ENCODE data around the gene TMTC1. TPM values are rescaled to one million over a fixed set of nuclear protein-coding genes. Genes with fewer than 3 reads are reported as not detected.

Gene TMTC1
- total and polyA plus RNA-seq, 10 donors, result 3.4 to 210 (median 137) TPM

DNA sequence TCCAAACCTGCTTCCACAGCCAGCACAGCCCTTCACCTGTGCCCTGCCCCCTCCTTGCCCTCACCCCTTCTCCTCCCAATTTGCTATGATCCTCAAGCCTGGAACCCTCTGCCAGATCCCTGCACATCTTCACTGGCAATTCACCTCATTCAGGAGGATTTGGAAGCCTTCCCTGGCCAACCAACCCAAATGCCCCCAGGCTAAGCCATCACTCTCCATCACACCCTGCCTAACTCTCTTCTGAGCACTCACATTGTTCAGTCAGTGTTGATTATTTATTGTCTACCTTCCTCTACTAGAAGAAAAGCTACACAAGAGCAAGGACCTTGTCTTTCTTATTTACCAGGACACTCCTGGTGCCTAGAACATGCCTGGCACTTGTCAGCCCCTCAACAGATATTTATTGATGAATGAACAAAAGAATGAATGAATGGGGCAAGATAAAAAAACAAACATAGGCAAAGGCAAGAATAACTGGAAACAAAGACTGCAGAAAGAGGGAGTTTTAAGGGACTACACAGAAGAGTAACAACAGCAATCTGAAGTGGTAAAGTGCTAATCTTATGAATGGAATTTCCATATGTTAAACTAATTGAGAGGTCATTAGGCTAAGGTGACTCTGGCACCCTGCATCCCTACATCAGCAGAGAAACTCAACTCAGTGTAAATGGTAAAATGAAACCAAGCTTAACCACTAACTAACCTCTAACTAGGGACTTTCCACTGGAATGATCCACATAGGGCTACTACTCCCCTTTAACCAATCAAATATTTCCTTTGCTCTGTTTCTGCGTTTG is 33.4 kb downstream of the TMTC1 start:
- H3K27me3 ChIP-seq (replicated peaks in 1 of 7), result no peaks in the 10 kb centered on the region
- peaks cover 0 to 59% (median 11%) of the 10 kb centered on the region in 6 donors for H3K36me3 ChIP-seq
- TF ChIP-seq POLR2A (IDR thresholded peaks at IDR 0.05) (no peak), POLR2AphosphoS5 (IDR thresholded peaks at IDR 0.05) (no peak)
- TF ChIP-seq, protein P1, sequence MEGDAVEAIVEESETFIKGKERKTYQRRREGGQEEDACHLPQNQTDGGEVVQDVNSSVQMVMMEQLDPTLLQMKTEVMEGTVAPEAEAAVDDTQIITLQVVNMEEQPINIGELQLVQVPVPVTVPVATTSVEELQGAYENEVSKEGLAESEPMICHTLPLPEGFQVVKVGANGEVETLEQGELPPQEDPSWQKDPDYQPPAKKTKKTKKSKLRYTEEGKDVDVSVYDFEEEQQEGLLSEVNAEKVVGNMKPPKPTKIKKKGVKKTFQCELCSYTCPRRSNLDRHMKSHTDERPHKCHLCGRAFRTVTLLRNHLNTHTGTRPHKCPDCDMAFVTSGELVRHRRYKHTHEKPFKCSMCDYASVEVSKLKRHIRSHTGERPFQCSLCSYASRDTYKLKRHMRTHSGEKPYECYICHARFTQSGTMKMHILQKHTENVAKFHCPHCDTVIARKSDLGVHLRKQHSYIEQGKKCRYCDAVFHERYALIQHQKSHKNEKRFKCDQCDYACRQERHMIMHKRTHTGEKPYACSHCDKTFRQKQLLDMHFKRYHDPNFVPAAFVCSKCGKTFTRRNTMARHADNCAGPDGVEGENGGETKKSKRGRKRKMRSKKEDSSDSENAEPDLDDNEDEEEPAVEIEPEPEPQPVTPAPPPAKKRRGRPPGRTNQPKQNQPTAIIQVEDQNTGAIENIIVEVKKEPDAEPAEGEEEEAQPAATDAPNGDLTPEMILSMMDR (IDR thresholded peaks at IDR 0.05 in 8 of 11, conservative IDR thresholded peaks at IDR 0.05 in 3 of 11), result no peak
- no peaks in the 10 kb centered on the region for H3K9me3 ChIP-seq
- no peak overlapping the region for H3K27ac ChIP-seq
- intact Hi-C loops (cut with DNase I; ENCODE audit: low total_unique reads), result no loop called here
- DNase-seq, result no peak
- H3K4me3 ChIP-seq, result no peak overlapping the region
- H3K4me1 ChIP-seq, result peaks cover 0 to 35% (median 3%) of the 10 kb centered on the region in 6 donors
- 42 to 67% (median 58%) methylated on average over 1 of the region's 1 CpG for WGBS, 5 donors

DNA sequence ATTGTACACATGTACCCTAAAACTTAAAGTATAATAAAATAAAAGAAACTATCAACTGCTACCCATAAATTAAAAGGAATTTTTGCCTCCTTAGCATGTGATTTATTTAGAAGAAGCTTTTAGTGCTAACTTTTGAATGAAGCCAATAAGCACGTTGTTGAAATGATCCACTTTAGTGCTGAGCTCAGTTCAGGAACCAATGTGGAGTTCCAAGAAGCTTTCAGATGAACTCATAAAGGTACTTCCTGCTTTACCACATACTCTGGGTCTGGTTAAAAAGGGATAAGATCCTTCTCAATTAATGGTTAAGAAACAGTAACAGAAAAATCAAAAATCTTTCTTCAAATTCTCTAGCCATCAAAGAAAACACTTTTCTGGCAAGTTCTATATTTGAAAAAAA is 39.4 kb downstream of the TMTC1 start:
- intact Hi-C loops (cut with DNase I; ENCODE audit: low total_unique reads), result no loop called here
- Histone ChIP-seq H3K4me3 (no peak overlapping the region), H3K27me3 (replicated peaks in 1 of 7) (no peaks in the 10 kb centered on the region), H3K27ac (peak overlapping the region in 1 of 8 donors; percentile 16), H3K9me3 (no peaks in the 10 kb centered on the region), H3K4me1 (peaks cover 0 to 14% (median 4%) of the 10 kb centered on the region in 6 donors), H3K36me3 (peaks cover 0 to 26% (median 3%) of the 10 kb centered on the region in 6 donors)
- WGBS, 5 donors, result 0% methylated on average over 1 of the region's 1 CpG
- DNase-seq, result no peak
- TF ChIP-seq POLR2A (IDR thresholded peaks at IDR 0.05) (no peak), POLR2AphosphoS5 (IDR thresholded peaks at IDR 0.05) (no peak)
- TF ChIP-seq, protein P1 (IDR thresholded peaks at IDR 0.05 in 8 of 11, conservative IDR thresholded peaks at IDR 0.05 in 3 of 11), result no peak

DNA sequence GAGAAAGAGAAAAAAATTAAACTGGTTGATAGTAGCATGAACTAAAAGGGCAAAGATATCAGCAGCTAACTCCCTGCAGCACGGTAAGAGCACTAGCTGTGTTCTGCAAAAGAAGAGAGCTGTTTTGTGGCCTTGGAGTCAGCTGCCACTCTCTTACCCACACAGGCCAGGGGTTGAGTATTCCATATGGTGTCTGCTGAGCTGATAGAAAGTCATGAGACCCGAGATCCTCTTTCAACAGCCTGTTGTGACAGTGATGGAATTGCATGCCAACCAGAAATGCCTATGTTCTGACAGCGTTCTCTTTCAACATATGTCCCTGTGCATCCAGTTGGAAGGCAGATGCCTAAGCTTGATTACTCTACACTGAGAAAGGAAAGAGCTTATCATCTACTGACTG is 39.9 kb downstream of the TMTC1 start:
- 54 to 70% (median 60%) methylated on average over 3 of the region's 3 CpGs for WGBS, 5 donors
- intact Hi-C loops (cut with DNase I; ENCODE audit: low total_unique reads), result no loop called here
- TF ChIP-seq POLR2AphosphoS5 (IDR thresholded peaks at IDR 0.05) (no peak), POLR2A (IDR thresholded peaks at IDR 0.05) (no peak)
- TF ChIP-seq, protein P1 (IDR thresholded peaks at IDR 0.05 in 8 of 11, conservative IDR thresholded peaks at IDR 0.05 in 3 of 11), result no peak
- Histone ChIP-seq H3K4me3 (no peak overlapping the region), H3K27ac (peak overlapping the region in 2 of 8 donors; percentile 12 to 14), H3K9me3 (no peaks in the 10 kb centered on the region), H3K36me3 (peaks cover 0 to 24% (median 3%) of the 10 kb centered on the region in 6 donors), H3K27me3 (replicated peaks in 1 of 7) (no peaks in the 10 kb centered on the region), H3K4me1 (peaks cover 0 to 20% (median 4%) of the 10 kb centered on the region in 6 donors)
- DNase-seq, result no peak

DNA sequence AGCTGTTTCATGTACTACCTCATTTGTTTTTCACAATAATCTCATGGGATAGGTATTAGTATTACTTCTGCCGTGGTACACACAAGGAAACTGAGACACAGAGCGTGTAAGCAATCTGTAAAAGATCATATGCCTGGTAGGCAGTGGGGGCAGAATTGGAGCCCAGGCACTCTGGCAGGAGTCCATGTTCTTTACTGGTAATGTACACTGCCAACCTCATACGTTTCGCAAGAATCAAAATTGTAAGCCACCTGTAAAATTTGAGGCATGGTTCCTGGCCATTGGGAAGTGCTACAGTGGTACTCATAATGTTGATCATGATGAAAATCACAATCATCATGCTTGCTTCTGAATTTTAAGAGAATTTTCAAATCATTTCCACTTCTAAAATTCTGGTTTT is 40.7 kb downstream of the TMTC1 start:
- Histone ChIP-seq H3K4me3 (no peak overlapping the region), H3K36me3 (peaks cover 0 to 20% (median 3%) of the 10 kb centered on the region in 6 donors), H3K4me1 (peaks cover 0 to 20% (median 4%) of the 10 kb centered on the region in 6 donors), H3K9me3 (no peaks in the 10 kb centered on the region), H3K27me3 (replicated peaks in 1 of 7) (no peaks in the 10 kb centered on the region), H3K27ac (peak overlapping the region in 1 of 8 donors; percentile 12)
- DNase-seq, result no peak
- intact Hi-C loops (cut with DNase I; ENCODE audit: low total_unique reads), result no loop called here
- 88 to 96% (median 90%) methylated on average over 4 of the region's 4 CpGs for WGBS, 5 donors
- TF ChIP-seq POLR2A (IDR thresholded peaks at IDR 0.05) (no peak), POLR2AphosphoS5 (IDR thresholded peaks at IDR 0.05) (no peak)
- TF ChIP-seq, protein P1 (IDR thresholded peaks at IDR 0.05 in 8 of 11, conservative IDR thresholded peaks at IDR 0.05 in 3 of 11), result no peak

Measured in spleen (tissue), 11 donors.